ENCODE measurements around the gene PCDHGA4.

DNA sequence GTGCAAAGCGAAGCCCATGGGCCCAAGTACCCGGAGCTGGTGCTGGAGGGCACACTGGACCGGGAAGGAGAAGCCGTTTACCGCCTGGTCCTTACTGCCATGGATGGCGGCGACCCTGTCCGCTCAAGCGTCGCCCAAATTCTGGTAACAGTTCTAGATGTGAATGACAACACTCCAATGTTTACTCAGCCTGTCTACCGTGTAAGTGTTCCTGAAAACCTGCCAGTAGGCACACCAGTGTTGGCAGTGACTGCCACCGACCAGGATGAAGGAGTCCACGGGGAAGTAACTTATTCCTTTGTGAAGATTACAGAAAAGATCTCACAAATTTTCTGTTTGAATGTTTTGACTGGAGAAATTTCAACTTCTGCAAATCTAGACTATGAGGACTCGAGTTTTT, 19.8 kb downstream of the PCDHGA4 start:
- TF ChIP-seq, protein P1, sequence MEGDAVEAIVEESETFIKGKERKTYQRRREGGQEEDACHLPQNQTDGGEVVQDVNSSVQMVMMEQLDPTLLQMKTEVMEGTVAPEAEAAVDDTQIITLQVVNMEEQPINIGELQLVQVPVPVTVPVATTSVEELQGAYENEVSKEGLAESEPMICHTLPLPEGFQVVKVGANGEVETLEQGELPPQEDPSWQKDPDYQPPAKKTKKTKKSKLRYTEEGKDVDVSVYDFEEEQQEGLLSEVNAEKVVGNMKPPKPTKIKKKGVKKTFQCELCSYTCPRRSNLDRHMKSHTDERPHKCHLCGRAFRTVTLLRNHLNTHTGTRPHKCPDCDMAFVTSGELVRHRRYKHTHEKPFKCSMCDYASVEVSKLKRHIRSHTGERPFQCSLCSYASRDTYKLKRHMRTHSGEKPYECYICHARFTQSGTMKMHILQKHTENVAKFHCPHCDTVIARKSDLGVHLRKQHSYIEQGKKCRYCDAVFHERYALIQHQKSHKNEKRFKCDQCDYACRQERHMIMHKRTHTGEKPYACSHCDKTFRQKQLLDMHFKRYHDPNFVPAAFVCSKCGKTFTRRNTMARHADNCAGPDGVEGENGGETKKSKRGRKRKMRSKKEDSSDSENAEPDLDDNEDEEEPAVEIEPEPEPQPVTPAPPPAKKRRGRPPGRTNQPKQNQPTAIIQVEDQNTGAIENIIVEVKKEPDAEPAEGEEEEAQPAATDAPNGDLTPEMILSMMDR (IDR thresholded peaks at IDR 0.05 in 8 of 11, conservative IDR thresholded peaks at IDR 0.05 in 3 of 11) = no peak
- no peak for TF ChIP-seq POLR2AphosphoS5 (IDR thresholded peaks at IDR 0.05)

All from spleen (tissue), 7 donors.